Stimulated activated CD4-positive, alpha-beta T cell treated with anti-CD3 and anti-CD28 coated beads, Interleukin-1b, Interleukin-23, amount 100 ng/mL, for 48 hours (primary cell): ENCODE data around the gene TGFBR2.
A peak's percentile ranks its signal among the peaks of the same experiment; 100 is the strongest.
"Not testable (repeated sequence)": the region's sequence is repeated elsewhere in the genome, so short reads cannot be mapped to it uniquely, and the experiment has no call there.

Experiments
- DNase-seq: peaks from one replicate; pipeline ENCODE4 v3.0.0-alpha.2; 2020

Gene TGFBR2

DNA sequence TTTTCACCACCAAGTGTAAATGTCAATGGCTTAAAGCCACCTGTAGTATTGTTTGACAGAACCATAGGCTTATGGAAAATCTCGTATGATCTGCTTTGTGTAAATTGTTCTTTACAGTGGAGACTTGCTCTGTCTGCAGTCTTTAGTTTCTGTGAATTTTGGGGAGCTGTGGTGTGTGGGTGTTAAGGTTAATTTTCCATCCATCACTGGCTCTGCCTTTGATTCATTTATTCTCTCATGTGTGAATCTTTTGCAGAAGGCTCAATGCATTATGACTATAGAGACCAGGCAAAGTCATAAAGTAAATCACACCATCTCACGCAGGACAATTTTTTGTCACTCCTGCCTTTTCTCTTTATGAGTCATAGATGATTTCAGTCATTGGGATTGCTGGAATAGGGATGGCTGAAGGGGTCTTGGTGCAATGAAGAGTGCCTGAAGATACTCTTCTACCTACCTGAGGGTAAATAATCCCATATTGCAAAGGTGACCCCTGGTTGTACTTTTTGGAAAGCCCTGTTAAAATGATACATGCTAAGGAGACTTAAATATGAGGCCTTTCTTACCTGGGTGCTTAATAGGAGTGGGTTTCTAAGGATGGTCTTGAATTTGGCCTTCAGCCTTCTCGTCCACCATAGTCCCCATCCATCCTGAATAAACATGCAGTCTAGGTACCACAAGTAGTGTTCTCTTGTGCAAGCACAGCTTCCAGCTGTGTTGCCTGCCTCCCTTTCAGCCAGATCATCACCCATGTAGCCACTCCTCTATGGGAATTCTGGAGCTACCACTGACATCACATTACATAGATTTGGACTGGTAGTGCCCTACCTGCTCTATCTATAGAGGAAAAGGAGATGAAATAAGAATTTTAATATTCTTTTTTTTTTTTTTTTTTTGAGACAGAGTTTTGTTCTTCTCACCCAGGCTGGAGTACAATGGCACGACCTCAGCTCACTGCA, 14.3 kb downstream of the TGFBR2 start:
- DNase-seq = peak; percentile 63

DNA sequence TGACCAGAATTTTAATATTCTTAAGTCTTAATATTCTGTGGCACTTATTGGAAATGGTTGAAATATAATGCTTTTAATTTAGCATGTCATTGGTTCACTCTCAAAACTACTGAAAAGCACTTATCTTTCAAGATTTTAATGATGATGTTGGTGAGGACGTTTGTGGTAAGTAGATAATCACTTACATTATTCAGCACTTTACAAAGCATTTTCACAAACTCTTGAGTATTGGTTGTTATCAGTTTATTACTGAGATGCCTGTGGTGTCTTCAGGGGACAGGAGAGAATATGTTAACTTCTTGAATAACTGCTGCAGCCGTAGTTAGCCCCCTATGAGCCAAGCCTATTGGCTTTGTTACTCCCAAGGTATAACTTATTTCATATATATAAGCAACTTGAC, 15.2 kb downstream of the TGFBR2 start:
- no peak for DNase-seq

DNA sequence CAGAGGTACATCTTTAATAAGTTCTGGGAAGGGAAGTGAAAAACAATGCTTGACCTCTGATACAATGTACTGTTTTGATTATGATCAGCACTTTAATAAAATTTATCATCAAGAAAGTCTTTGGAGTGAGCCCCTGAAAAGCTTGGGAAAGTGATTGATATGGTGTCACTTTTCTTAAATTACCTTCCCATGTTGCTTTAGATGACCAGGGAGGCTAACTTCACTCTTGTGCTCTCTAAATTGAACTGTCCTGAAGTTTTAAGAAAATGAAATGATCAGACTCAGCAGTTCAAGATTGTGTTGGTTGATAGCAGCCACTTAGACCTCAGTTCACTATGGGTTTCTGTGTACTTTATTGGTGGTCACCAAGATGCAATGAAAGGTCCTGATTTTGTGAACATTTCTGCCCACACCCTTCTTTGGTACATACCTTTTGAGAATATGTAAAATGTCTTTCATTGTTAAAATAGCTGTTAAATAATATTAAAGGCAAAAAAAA, 15.7 kb downstream of the TGFBR2 start:
- no peak for DNase-seq

DNA sequence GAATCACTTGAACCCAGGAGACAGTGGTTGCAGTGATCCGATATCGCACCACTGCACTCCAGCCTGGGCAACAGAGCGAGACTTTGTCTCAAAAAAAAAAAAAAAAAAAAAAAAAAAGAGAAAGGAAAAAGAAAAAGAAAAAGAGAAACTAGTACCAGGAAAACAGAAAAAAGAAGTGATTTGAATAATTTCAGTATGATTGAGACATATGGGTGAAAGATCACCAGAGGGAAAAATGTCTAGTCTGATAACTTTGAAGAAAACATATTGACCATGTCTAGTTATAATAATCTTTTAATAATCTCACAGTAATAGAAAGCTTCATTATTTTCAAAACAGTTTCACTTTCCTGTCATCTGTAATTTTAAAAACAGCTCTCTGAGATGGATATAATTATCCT, 16.4 kb downstream of the TGFBR2 start:
- DNase-seq = no peak

DNA sequence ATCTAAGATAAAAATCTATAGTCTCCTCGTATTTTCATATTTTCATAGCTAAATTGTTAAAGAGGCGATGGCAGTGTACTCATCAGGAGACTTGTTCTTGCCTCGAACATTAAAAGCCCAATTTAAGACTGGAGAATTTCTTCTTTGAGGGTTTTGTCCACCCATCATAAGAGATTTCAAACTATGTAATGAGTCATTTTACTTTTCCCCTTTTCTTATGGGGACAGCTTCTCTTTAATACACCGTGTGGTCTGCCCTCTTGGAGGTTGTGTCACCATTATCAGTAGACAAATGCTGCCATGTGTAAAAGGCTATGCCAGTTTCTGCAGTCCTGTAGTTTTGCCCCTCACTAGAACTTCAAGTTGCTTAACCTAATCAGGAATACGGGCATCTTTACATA, 16.9 kb downstream of the TGFBR2 start:
- DNase-seq = no peak

DNA sequence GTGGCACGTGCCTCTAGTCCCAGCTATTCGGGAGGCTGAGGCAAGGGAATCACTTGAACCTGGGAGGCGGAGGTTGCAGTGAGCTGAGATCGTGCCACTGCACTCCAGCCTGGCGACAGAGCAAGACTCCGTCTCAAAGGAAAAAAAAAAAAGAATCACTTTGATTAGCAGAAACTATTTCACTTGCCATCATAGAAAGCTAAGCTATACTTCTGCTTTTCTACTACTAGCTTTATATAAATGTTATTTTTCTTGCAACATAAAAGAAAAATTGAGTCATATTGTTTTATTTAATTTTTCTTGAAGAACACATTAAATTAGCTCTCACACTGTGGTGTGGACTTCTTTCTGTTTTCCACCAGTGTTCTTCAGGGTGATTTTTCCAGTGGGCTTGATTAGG, 18.1 kb downstream of the TGFBR2 start:
- DNase-seq = not testable (repeated sequence)

DNA sequence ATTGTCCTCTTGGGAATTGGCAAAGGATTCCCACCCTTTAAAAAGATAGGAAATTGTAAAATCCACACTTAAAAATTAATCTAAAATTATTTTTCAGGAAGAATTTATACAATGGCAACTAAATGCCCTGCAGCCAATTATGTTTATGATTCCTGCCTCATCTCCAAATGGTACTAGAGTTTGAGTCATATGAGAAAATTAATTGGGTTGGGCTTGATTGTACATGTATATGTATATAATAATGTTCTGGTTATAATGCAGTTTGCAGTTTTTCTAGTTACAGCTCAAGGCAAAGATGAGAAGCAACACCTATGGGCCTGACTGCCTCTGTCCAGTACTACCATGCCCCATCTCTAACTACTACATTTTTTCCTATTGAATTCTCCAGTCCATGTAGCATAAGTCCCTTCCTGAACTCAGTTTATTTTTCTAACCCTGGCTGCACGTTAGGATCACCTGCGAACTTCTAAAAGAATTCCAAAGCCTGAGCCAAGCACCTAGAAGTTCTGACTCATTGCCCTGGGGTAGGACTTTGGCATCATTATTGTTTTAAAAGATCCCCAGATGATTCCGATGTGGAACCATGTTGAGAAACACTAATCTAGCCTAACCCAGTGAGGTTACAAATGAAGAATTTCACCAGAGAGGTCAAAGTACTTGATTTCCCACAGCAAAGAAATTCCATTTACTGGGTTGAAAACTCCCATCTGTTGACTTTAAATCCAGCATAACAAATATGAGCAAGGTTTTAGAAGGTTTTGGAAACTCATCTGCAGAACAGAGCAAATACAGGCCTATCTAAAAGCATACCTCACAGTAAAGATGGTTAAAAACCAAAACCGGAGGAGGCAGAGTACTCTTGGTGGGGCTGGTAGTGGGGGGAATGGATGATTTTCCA, 19.4 kb downstream of the TGFBR2 start:
- DNase-seq = no peak

DNA sequence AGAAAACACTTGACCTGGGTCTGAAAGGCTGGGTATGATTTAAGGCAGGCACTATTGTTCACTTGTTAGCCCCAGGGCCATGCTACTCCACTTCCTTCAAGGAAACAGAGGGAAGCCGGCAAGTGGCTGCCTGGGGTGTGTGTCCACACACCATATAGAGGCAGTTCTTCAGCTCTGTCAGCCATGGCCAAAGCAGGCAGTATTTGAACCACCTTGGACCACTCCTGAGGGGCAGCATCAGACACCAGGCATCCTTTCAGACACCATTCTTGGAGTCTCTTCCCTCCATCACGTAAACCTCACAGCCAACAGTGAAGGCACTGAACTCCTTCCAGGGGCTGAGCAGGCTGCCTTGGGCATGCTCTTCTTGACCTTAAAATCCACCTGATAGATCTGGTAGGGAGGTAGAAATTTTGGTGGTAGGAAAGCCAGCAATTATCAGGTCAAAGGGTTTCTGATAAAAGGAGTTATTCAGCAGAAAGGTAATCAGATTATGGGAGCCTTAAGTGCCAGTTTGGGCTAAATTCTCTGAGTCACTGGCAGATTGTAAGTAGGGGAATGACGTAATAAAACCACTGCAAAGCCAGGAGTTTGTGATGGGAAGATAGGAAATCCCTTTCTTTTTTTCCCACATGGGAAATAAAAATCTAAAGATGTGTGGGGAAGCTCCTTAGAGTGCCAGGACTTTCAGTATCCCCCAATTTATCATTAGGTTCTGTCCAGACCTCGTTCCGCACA, 20.2 kb downstream of the TGFBR2 start:
- no peak for DNase-seq

DNA sequence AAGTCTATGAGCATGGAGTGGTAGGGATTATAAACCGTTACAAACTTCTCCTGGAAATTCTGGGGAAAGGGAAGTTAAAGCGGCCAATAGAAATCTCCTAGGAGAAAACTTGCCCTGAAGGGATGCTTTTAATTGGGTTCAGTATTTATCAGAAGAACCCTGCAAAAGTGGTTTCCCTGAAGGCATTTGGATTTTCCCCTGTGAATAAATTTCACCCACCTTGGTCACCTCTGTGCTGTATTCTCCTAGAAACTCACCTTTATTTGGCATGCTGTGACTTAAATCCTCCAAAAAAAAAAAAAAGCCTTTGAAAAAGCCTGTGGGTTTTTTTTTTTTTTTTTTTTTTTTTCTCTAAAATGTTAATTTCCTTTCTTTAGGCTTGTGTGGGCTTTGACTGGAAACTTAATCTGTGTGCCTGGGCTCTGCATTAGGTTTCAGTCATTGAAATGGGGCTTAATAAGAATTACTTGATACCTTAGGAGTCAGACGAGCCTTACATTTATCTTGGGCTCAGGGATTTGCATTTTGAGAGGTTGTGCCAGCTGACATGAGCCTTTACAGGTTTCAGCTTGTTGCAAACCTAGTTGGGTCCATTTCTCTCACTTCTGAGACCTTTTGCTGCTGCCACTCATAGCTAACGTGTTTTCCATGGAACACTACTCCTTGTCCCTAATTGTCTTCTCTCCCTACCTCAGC, 22.0 kb downstream of the TGFBR2 start:
- no peak for DNase-seq

DNA sequence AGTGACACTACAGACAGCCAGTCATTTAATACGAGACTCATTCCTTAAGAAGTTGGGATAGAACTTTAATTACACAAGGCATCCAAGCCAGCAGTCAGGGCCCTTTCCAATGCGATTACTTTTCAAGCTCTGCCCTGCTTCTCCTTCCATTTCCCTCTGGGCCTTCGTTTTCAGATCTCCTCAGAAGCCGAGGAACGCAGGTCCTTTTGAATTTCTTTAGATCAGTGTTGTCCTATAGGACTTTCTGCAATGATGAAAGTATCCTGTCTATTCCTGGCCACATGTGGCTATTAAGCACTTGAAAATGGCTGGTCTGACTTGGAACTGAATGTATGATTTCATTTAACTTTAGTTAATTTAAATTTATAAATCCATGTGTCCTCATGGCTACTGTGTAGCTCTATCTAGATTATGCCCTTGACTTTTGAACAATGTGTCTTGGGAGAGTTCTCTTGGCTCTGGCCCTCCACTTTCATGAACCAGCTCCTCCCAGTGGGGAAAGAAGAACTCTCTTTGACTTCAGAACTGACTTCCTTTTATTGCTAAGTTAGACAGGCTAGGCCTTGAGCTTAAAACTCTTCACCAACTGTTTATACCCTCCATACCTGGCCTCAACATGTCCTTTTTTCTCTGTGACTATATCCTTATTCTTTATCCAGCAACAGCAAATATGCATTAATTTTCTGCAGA, 22.6 kb downstream of the TGFBR2 start:
- no peak for DNase-seq

DNA sequence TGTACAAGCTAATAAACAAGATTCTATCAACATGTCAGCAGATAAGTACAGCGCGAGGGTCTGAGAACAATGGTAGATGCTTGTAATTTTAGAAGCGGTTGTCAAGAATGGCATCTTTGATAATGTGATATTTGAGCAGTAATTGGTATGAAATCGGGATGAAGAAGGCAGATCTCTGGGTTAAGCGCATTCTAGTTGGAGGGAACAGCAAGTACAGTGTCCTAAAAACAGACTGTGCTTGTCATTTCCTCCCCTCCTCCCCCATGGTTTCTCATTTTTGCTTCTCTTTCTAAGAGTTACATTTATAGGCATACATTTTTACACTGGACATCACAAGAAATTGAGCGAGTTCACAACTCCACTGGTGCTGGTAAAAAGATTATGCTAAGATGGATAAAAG, 23.3 kb downstream of the TGFBR2 start:
- no peak for DNase-seq

DNA sequence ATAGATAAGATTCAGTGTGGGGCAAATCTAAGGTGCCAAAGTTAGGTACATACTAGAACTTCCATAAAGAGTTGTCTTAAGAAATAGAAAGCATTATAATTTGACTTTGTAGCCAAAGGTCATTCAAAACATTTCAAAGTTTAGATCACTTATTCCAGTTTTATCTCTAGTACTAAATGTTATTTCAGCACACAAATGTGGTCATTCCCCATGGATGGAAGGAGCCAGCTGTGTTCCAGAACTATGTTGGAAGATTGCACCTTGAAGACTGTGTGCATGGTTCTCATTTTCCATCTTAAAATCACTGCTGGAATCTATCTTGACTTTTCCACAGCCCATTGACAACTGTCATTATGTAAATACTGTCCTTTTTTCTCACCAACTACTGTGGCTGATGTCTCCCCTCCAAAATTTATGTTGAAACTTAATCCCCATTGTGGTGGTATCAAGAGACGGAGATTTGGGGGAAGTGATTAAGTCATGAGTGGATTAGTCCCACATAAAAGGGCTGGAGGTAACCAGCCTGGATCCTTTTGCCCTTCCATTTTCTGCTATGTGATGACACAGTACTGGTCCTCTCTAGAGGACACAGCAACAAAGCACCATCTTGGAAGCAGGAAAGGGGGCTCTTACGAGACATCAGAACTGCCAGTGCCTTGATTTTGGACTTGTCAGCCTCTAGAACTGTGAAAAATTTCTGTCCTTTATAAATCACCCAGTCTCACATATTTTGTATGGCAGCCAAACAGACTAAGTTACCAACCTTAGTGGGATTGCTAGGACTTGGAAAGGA, 24.0 kb downstream of the TGFBR2 start:
- no peak for DNase-seq

DNA sequence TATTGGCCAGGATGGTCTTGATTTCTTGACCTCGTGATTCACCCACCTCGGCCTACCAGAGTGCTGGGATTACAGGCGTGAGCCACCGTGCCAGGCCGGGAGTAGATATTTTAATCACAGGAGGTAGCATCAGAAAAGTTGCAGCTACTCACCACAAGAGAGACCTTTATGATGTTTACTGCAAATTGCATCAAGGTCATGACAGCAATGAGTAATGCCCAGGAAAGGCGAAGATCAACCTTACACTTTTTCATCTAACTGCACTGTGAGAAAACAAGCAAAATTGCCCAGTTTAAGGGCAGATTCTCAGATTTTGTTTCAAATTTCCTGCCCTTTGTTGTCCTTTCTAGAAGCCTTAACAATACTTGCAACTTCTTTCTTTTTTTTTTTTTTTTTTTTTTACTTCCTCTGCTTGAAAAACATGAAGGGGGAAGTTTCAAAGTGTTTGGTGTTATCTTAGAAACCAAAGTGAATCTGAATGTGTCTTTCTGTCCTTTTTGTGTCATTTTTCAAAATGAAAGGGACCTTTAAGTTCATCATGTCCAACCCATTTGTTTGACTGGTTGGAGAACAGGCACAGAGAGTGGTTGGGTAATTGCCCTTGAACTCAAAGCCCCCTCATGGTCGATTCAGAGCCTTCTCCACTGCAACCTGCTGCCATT, 25.0 kb downstream of the TGFBR2 start:
- peak; percentile 79 for DNase-seq

DNA sequence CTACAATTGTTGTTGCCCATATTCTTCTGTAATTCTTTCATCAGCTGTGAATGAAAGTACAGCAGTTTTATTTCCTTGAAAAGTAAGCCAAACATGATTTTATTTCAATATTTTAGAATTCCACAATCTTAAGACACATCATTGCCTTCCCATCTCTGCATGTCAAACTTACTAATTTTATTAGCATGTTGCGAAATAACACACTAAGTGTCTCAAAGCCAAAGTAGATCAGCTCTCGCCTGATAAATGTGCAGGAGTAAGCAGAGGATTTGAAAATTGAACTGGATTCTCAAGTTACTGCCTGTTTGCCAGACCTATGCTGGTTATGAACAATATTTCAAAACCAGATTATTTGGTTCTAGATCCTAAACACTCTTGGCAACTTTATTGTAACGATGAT, 25.7 kb downstream of the TGFBR2 start:
- no peak for DNase-seq

DNA sequence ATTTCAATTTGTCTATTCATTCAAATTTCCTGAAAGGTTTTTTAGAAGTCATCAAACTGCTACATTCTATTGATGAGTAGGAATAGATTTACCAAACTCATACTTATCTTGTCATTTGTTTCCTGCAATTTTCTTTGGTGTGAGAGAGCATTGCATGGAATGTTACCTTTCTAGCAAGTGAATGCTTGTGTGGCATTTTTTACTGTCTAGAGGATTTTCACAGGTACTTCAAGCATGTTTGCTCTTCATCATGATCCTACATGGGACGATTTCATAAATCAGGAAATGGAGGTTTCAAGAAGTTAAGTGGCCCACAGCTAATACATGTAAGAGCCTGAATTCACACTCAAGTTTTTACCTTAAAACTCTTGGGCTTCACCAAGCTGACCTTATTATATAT, 26.1 kb downstream of the TGFBR2 start:
- no peak for DNase-seq

DNA sequence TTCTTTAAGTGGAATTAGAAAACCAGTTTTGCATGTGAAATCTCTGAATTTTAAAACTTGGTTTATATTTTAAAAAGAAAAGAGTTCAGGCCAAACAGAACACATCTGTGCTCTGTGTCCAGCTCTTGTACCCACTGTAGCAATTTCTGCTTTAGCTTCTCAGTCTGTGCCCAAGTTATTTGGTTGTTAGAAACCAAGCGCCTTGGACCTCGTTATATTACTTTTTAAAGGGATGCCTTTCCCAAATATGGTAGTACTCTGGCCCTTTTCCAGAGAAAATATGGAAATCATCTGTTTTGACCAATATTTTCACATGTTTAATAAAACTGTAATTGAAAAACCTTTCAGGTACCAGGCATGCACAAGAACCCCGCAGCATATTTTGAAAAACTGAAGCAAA, 27.3 kb downstream of the TGFBR2 start:
- no peak for DNase-seq

DNA sequence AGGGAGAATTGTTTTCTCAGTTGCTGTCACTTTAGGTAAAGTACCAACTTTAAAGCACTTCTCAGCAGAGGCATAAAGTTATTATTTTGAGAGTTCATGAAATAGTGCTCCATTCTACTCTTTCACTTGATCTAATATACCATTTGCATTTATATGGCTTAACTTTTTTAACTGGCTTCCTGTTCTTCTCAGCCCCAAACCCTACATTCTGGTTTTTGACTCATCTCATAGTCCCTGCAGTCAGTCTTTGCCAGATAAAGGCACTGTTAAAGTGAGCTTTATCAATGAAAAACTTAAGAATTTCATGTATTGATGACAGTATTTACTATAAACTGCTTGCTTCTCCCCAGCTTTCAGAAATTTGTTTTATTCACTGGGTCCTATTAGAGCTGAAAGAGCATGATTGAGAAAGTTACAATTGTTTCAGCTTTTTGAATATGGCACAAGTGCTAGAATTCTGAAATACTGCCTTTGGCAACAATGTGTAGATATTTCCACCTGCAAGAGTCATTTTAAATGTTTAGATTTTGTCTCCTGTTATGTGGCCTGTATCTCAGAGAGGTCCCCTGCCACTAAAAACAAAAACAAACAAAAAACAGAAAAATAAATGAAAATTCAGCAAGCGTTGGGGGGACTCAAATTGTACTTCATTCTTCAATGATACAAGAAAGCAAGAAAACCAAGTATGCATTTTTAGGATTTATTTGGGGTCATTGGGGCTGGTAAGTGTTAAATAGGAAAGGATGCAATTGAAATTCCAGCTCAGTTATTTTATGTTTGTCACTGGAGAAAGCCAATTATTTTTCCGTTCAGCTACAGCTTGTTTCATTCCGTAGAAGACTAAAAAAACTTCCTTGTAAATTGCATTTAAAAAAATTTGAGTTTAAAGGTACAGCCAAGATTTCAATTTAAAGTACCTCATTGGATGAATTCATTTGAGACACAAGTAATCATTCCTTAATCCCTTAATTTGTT, 28.6 kb downstream of the TGFBR2 start:
- no peak for DNase-seq

DNA sequence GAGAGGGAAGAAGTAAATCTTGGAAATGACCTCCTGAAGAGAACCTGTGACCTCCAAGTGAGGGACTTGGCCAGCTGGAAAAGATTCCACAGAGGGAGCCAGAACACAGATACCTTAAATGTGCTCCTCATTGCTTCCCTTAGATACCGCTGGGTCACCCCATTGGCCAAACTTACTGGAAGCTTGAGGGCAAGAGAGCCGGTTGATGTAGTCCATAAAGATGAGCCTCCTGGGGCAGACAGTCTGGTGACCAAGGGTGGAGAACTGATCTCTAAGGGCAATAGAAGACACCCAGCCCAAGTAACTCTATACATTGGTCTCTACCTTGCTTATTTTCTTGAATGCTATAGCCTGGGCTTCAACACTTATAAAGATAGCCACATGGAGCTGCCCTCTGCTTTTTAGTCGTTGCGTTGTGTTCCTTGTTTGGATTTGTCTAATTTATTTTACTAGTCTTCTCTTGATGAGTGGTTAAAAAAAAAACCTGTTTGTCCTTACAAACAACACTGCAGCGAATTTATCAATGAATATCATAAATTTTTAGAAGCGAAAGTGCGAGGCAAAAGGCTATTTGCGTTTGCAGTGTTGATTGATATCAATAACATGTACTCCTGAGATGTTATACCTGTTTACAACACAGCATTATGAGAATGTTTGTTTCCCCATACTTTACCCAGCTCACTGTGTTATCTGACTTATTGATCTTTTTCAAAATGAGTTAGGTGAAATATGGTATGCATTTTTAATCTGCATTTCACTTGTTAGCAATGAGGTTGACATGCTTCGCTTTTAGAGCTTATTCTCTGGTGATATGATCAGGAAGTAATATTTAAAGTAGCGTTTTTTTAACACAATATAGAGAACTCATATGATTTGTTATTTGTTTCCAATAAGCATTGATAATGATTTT, 31.2 kb downstream of the TGFBR2 start:
- no peak for DNase-seq
